A673 (cell line): ENCODE results near the gene SUPT3H. TPM values are rescaled to one million over a fixed set of nuclear protein-coding genes. Genes with fewer than 3 reads are reported as not detected.

Source experiments
- BruUV-seq: library from RNA; stranded (reverse); fragments of 400-500 nt; replicated peaks from 2 replicates; lab custom pipeline; 2021; lab: Mats Ljungman, UMichigan
- CTCF ChIA-PET: fragments of 300-600 bp; sonication (Branson Sonifier 250); formaldehyde crosslinking; loops from one replicate; lab custom pipeline; 2022; ENCODE audit warnings: antibody characterized with exemption; lab: Charles Lee
- POLR2A ChIA-PET: fragments of 300-600 bp; sonication (Branson Sonifier 250); formaldehyde crosslinking; loops from one replicate; lab custom pipeline; 2022; ENCODE audit warnings: antibody characterized with exemption; ENCODE audit not compliant: low non-redundant PET; lab: Charles Lee
- DNase-seq: peaks from one replicate; pipeline ENCODE4 v3.0.0-alpha.2; 2015; ENCODE audit warnings: low spot score
- H3K27ac ChIP-seq: fragments of 200-600 bp; sonication (generic); 2 replicates; pipeline ENCODE4 v1.5.1; 2016; ENCODE audit warnings: mixed run types, low read depth, mild to moderate bottlenecking, mixed read lengths, antibody characterized with exemption, low read length; ENCODE audit not compliant: poor library complexity, severe bottlenecking
- H3K27me3 ChIP-seq: fragments of 200-600 bp; sonication (generic); replicated peaks from 2 replicates; pipeline ENCODE4 v1.6.1; 2017; ENCODE audit warnings: mixed run types, low read depth, mild to moderate bottlenecking, mixed read lengths, antibody characterized with exemption, low read length; ENCODE audit not compliant: insufficient read depth, poor library complexity
- H3K36me3 ChIP-seq: fragments of 200-600 bp; sonication (generic); 2 replicates; pipeline ENCODE4 v1.6.1; 2016; ENCODE audit warnings: mixed run types, mild to moderate bottlenecking, mixed read lengths, antibody characterized with exemption, low read length; ENCODE audit not compliant: insufficient read depth, poor library complexity, severe bottlenecking
- H3K4me1 ChIP-seq: fragments of 200-600 bp; sonication (generic); 2 replicates; pipeline ENCODE4 v1.6.1; 2017; ENCODE audit warnings: mixed run types, mild to moderate bottlenecking, mixed read lengths, antibody characterized with exemption, low read length; ENCODE audit not compliant: insufficient read depth, poor library complexity, severe bottlenecking
- H3K4me3 ChIP-seq: fragments of 200-600 bp; sonication (generic); 2 replicates; pipeline ENCODE4 v1.5.1; 2016; ENCODE audit warnings: low read depth, mixed run types, mild to moderate bottlenecking, mixed read lengths, low read length; ENCODE audit not compliant: poor library complexity, severe bottlenecking
- H3K9me3 ChIP-seq: fragments of 200-600 bp; sonication (generic); 2 replicates; pipeline ENCODE4 v1.6.1; 2016; ENCODE audit warnings: mixed run types, low read depth, mild to moderate bottlenecking, mixed read lengths, antibody characterized with exemption, low read length; ENCODE audit not compliant: poor library complexity, severe bottlenecking
- EZH2 ChIP-seq: fragments of 200-600 bp; sonication (generic); IDR thresholded peaks from 2 replicates; pipeline ENCODE4 v1.6.1; 2017; ENCODE audit warnings: borderline replicate concordance, low read depth, mild to moderate bottlenecking, mixed read lengths, antibody characterized with exemption, low read length; ENCODE audit not compliant: poor library complexity, severe bottlenecking
- intact Hi-C: fragments of 100-400 bp; cut with micrococcal nuclease; formaldehyde crosslinking; loops from one replicate; pipeline ENCODE4 v1.10.0; 2022; ENCODE audit not compliant: unreplicated experiment
- total RNA-seq: library from RNA; stranded (reverse); gene quantifications from 2 replicates; pipeline ENCODE4 v1.2.3, GENCODE V29; 2021
- TF ChIP-seq, protein P1 (sequence below): fragments of 300-800, 200-600 bp; sonication (generic); conservative IDR thresholded peaks from 2 replicates; pipeline ENCODE4 v1.5.1; 2017; ENCODE audit warnings: low read depth, mild to moderate bottlenecking, antibody characterized with exemption, low read length, moderate library complexity, mixed read lengths

Gene SUPT3H
- total RNA-seq, 1 experiment from 2014 or later = 10.8 TPM

- no peak overlapping the region for H3K27ac ChIP-seq
- no peaks in the 10 kb centered on the region for H3K9me3 ChIP-seq
- no peak overlapping the region for H3K4me3 ChIP-seq
- ChIA-PET CTCF (no interaction called here), POLR2A (no interaction called here)
- DNase-seq = no peak
- H3K27me3 ChIP-seq = no peaks in the 10 kb centered on the region
- no peaks in the 10 kb centered on the region for H3K4me1 ChIP-seq
- intact Hi-C loops = no loop called here
- no peaks in the 10 kb centered on the region for H3K36me3 ChIP-seq
- TF ChIP-seq, protein P1, sequence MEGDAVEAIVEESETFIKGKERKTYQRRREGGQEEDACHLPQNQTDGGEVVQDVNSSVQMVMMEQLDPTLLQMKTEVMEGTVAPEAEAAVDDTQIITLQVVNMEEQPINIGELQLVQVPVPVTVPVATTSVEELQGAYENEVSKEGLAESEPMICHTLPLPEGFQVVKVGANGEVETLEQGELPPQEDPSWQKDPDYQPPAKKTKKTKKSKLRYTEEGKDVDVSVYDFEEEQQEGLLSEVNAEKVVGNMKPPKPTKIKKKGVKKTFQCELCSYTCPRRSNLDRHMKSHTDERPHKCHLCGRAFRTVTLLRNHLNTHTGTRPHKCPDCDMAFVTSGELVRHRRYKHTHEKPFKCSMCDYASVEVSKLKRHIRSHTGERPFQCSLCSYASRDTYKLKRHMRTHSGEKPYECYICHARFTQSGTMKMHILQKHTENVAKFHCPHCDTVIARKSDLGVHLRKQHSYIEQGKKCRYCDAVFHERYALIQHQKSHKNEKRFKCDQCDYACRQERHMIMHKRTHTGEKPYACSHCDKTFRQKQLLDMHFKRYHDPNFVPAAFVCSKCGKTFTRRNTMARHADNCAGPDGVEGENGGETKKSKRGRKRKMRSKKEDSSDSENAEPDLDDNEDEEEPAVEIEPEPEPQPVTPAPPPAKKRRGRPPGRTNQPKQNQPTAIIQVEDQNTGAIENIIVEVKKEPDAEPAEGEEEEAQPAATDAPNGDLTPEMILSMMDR = no peak
- TF ChIP-seq EZH2 = no peak
- BruUV-seq = no TSS peak
Measured at GRCh38 chr6:45047573-45047972, 330.2 kb downstream of the SUPT3H start.

DNA sequence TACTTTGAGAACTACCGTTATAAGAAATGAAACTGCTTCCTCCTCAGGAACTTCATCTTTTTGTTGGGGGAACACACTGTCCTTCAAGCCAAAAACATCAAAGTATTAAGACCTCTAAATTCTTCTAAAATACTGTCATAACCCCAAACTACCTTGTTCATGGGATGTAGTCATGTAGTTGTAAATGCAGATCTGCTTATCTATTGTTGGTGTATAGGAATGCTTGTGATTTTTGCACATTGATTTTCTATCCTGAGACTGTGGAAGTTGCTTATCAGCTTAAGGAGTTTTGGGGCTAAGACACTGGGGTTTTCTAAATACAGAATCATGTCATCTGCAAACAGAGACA, 332.5 kb downstream of the SUPT3H start:
- DNase-seq = no peak
- intact Hi-C loops = no loop called here
- Histone ChIP-seq H3K27ac (no peak overlapping the region), H3K9me3 (no peaks in the 10 kb centered on the region), H3K4me1 (no peaks in the 10 kb centered on the region), H3K4me3 (no peak overlapping the region), H3K36me3 (no peaks in the 10 kb centered on the region), H3K27me3 (no peaks in the 10 kb centered on the region)
- no TSS peak for BruUV-seq
- TF ChIP-seq, protein P1 = no peak
- no peak for TF ChIP-seq EZH2
- ChIA-PET POLR2A (no interaction called here), CTCF (no interaction called here)

- Histone ChIP-seq H3K9me3 (no peaks in the 10 kb centered on the region), H3K4me3 (no peak overlapping the region), H3K36me3 (no peaks in the 10 kb centered on the region), H3K4me1 (no peaks in the 10 kb centered on the region), H3K27me3 (no peaks in the 10 kb centered on the region), H3K27ac (no peak overlapping the region)
- intact Hi-C loops = no loop called here
- no peak for DNase-seq
- BruUV-seq = no TSS peak
- CTCF ChIA-PET = no interaction called here
- POLR2A ChIA-PET = no interaction called here
- TF ChIP-seq, protein P1 = no peak
- no peak for TF ChIP-seq EZH2
Measured at GRCh38 chr6:45044510-45045252, 333.1 kb downstream of the SUPT3H start.
